HepG2 (cell line): ENCODE data around the gene GGT1. TPM values are rescaled to one million over a fixed set of nuclear protein-coding genes. Genes with fewer than 3 reads are reported as not detected.

ENCODE experiments used
- ATAC-seq: fragments of 200-7000 bp; cut with Tn5 transposase; 3 replicates; pipeline ENCODE4 v1.9.1; 2020; ENCODE audit warnings: mild to moderate bottlenecking, moderate library complexity
- BruUV-seq: library from RNA; stranded (reverse); fragments of 400-500 nt; replicated peaks from 2 replicates; lab custom pipeline; 2021; lab: Mats Ljungman, UMichigan
- CTCF ChIA-PET: fragments of 300-600 bp; formaldehyde crosslinking; extraction: SDS; loops from one replicate; lab custom pipeline; 2021; ENCODE audit warnings: low total read pairs, inconsistent platforms, low intra/inter-chr PET ratio; lab: Yijun Ruan, JAX
- POLR2A ChIA-PET: fragments of 350-600 bp; sonication (Branson Sonifier 250); formaldehyde crosslinking; loops from one replicate; lab custom pipeline; 2020; ENCODE audit warnings: antibody characterized with exemption, inconsistent platforms; lab: Yijun Ruan, JAX
- DNase-seq: peaks from one replicate; pipeline ENCODE4 v3.0.0-alpha.2; 2015; ENCODE audit warnings: low spot score
- FAIRE-seq: peaks from 3 replicates; lab custom pipeline; 2011; peaks lifted over from hg19 to GRCh38; lab: Jason Lieb, UNC
- H2AFZ ChIP-seq: one replicate; pipeline ENCODE4 v1.6.1; 2011; ENCODE audit warnings: low read length, inconsistent platforms
- H3K27ac ChIP-seq: fragments of 300-600 bp; 3 replicates; pipeline ENCODE4 v1.8.0; 2011; ENCODE audit warnings: mixed run types, mild to moderate bottlenecking, mixed read lengths, low read length, inconsistent platforms; ENCODE audit not compliant: insufficient read depth; ENCODE audit errors: extremely low read length
- H3K27me3 ChIP-seq, 2 experiments: fragments of 200-600 bp in 1 of 2; 2 replicates in 1 of 2; 3 replicates in 1 of 2; pipeline versions ENCODE4 v1.6.0 to v1.8.0; 2011; ENCODE audit warnings: low read length in 2 of 2, mild to moderate bottlenecking in 2 of 2, moderate library complexity in 2 of 2, inconsistent platforms in 1 of 2; ENCODE audit not compliant: insufficient read depth in 2 of 2, control insufficient read depth in 1 of 2
- H3K36me3 ChIP-seq, 2 experiments: fragments of 200-600 bp in 1 of 2; replicated peaks in 1 of 2; 2 replicates in 1 of 2; 3 replicates in 1 of 2; pipeline versions ENCODE4 v1.5.1 to v1.8.0; 2011; ENCODE audit warnings: low read length in 2 of 2, inconsistent platforms in 1 of 2; ENCODE audit not compliant: insufficient read depth in 2 of 2, control insufficient read depth in 1 of 2
- H3K4me1 ChIP-seq: 2 replicates; pipeline ENCODE4 v1.5.1; 2012; ENCODE audit warnings: low read length, inconsistent platforms; ENCODE audit not compliant: insufficient read depth
- H3K4me2 ChIP-seq: 2 replicates; pipeline ENCODE4 v1.6.0; 2011; ENCODE audit warnings: low read depth, low read length, inconsistent platforms
- H3K4me3 ChIP-seq, 3 experiments: fragments of 200-600 bp in 1 of 3; sonication (generic), shearing (Covaris generic) in 1 of 3; replicated peaks in 1 of 3; 2 replicates each; pipeline ENCODE4 v1.5.1; 2011 to 2016; ENCODE audit warnings: low read length in 3 of 3, inconsistent platforms in 2 of 3, low read depth in 2 of 3, mild to moderate bottlenecking in 2 of 3, control low read depth in 1 of 3, mixed read lengths in 1 of 3; ENCODE audit not compliant: insufficient read depth in 1 of 3
- H3K79me2 ChIP-seq: one replicate; pipeline ENCODE4 v1.6.1; 2011; ENCODE audit warnings: low read length, inconsistent platforms; ENCODE audit not compliant: insufficient read depth
- H3K9ac ChIP-seq: 2 replicates; pipeline ENCODE4 v1.6.0; 2011; ENCODE audit warnings: mild to moderate bottlenecking, low read depth, low read length, inconsistent platforms; ENCODE audit not compliant: insufficient read depth
- H3K9me3 ChIP-seq: 2 replicates; pipeline ENCODE4 v1.5.1; 2012; ENCODE audit warnings: mild to moderate bottlenecking, low read length
- H4K20me1 ChIP-seq: 2 replicates; pipeline ENCODE4 v1.6.0; 2011; ENCODE audit warnings: inconsistent platforms, mild to moderate bottlenecking, low read length, moderate library complexity; ENCODE audit not compliant: insufficient read depth
- BHLHE40 ChIP-seq: IDR thresholded peaks from 2 replicates; pipeline ENCODE4 v1.6.1; 2011; ENCODE audit warnings: low read length, improper control_type of control experiment
- GTF2F1 ChIP-seq: fragments of 150-350 bp; IDR thresholded peaks from 2 replicates; pipeline ENCODE4 v1.6.1; 2014; ENCODE audit warnings: low read length
- KLF16 ChIP-seq, 2 experiments: sonication (generic) in 1 of 2; formaldehyde crosslinking in 1 of 2; IDR thresholded peaks; 2 replicates each; pipeline versions ENCODE4 v1.6.1 to v1.8.0; 2016 to 2023; ENCODE audit warnings: missing genetic modification reagents in 2 of 2, missing compliant biosample characterization in 1 of 2
- RBM22 ChIP-seq: fragments of 200-400 bp; formaldehyde crosslinking; optimal IDR thresholded peaks from 2 replicates; pipeline ENCODE3; 2017; ENCODE audit warnings: mild to moderate bottlenecking, low read length, moderate library complexity
- SCMH1 ChIP-seq: sonication (generic); formaldehyde crosslinking; IDR thresholded peaks from 2 replicates; pipeline ENCODE4 v1.9.0; 2021; ENCODE audit warnings: missing genetic modification reagents, mild to moderate bottlenecking, borderline replicate concordance
- SP140L ChIP-seq: sonication (generic); formaldehyde crosslinking; IDR thresholded peaks from 2 replicates; pipeline ENCODE4 v1.4.0; 2020; ENCODE audit warnings: missing genetic modification reagents, borderline replicate concordance
- SRF ChIP-seq: IDR thresholded peaks from 2 replicates; pipeline ENCODE4 v1.6.1; 2011; ENCODE audit warnings: mild to moderate bottlenecking, low read depth, low read length, moderate library complexity
- WIZ ChIP-seq: sonication (generic); formaldehyde crosslinking; IDR thresholded peaks from 2 replicates; pipeline ENCODE4 v1.5.1; 2020; ENCODE audit warnings: mild to moderate bottlenecking, missing genetic modification reagents
- ZNF747 ChIP-seq: sonication (generic); formaldehyde crosslinking; IDR thresholded peaks from 2 replicates; pipeline ENCODE4 v1.8.1; 2023; ENCODE audit warnings: missing genetic modification reagents, mild to moderate bottlenecking, borderline replicate concordance
- WGBS: methylation state at CpG from one replicate; pipeline ENCODE4 v1.1.6; 2017; ENCODE audit warnings: low lambda C conversion rate; 5-methylcytosine and 5-hydroxymethylcytosine counted together
- in situ Hi-C: cut with HindIII; loops from 2 replicates; pipeline ENCODE4 v1.10.0; 2017; ENCODE audit warnings: low pct_unique_long_range_greater_than_20kb; ENCODE audit not compliant: extremely low pct_ligation_motif_present
- intact Hi-C: fragments of 100-400 bp; cut with micrococcal nuclease; formaldehyde crosslinking; loops from one replicate; pipeline ENCODE4 v1.10.0; 2022; ENCODE audit not compliant: unreplicated experiment
- polyA plus RNA-seq, 8 experiments: library from polyadenylated mRNA; depleted of rRNA in 3 of 8; stranded (reverse) in 7 of 8; unstranded in 1 of 8; fragments of >200 nt; fragmentation: Illumina TruSeq in 4 of 8; extraction: Trizol in 4 of 8; gene quantifications; 2 replicates each; pipeline versions ENCODE4 v1.2.1 to v1.2.3, GENCODE V29; 2011 to 2016; ENCODE audit warnings: low read depth in 4 of 8, missing spikeins in 1 of 8, mixed read lengths in 1 of 8; ENCODE audit not compliant: insufficient read depth in 1 of 8
- total RNA-seq, 5 experiments: library from RNA; depleted of rRNA; stranded (reverse); fragments of >200 nt; fragmentation: Illumina TruSeq; extraction: Trizol; gene quantifications; 2 replicates each; pipeline ENCODE4 v1.2.3, GENCODE V29; 2016; ENCODE audit warnings: low read depth in 1 of 5

The GGT1 gene
- total and polyA plus RNA-seq, 2 of the 13 experiments (the other 11 are each of a cell fraction or from before 2014, with no cell fraction given), result 29.9 to 103 TPM

GRCh38 chr22:24566899-24567511 is 36.0 kb upstream of the GGT1 start:
- no TSS peak for BruUV-seq
- peaks cover 17% of the 10 kb centered on the region; the same call in 1 of the 2 replicates for H4K20me1 ChIP-seq
- H3K9me3 ChIP-seq, result no peaks in the 10 kb centered on the region
- H3K27ac ChIP-seq, result peak overlapping the region; percentile 32
- intact Hi-C loops, result no loop called here
- peaks cover 28 to 61% of the 10 kb centered on the region in 2 experiments for H3K36me3 ChIP-seq
- ATAC-seq (no peak), DNase-seq (no peak), FAIRE-seq (no peak)
- no peak overlapping the region for H3K9ac ChIP-seq
- in situ Hi-C loops, result no loop called here
- H3K4me1 ChIP-seq, result peaks cover 87% of the 10 kb centered on the region
- no peak overlapping the region for H3K4me2 ChIP-seq
- H2AFZ ChIP-seq, result no peak overlapping the region
- WGBS, result 94% methylated on average over 8 of the region's 8 CpGs
- H3K27me3 ChIP-seq, result no peaks in the 10 kb centered on the region
- no peak overlapping the region for H3K4me3 ChIP-seq
- POLR2A ChIA-PET, result interaction anchor here (0.6 to 7.9 kb wide), 7 partner anchors 10 to 26 kb away, joined by 3 to 75 read pairs (median 4); partner anchors contain the start of genes GUCD1, LRRC75B and SNRPD3
- CTCF ChIA-PET, result no interaction called here
- TF ChIP-seq RBM22 (peak; percentile 43), ZNF747 (CRISPR knock-in tag) (no peak), KLF16 (CRISPR knock-in tag; IDR thresholded peaks at IDR 0.05) (no peak)
- peaks cover 60% of the 10 kb centered on the region for H3K79me2 ChIP-seq

DNA sequence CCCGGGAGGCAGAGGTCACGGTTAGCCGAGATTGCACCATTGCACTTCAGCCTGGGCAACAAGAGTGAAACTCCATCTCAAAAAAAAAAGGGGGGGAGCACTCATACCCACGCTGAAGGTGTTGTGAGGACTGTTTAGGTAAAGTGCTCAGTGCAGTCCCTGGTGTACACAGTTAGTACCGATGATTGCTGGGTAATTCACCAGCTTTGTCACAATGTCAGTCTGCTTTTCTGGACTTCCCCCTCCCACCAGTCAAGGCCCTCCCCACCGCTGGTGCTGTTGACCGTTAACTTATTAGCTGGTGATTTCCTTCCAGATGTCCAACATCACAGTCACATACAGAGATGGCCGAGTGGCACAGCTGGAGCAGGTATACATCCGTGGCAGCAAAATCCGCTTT is 35.3 kb upstream of the GGT1 start:
- Histone ChIP-seq H2AFZ (no peak overlapping the region), H3K79me2 (peaks cover 55% of the 10 kb centered on the region), H3K27ac (no peak overlapping the region), H4K20me1 (peaks cover 17% of the 10 kb centered on the region; the same call in 1 of the 2 replicates), H3K4me2 (no peak overlapping the region), H3K27me3 (no peaks in the 10 kb centered on the region), H3K4me1 (peaks cover 87% of the 10 kb centered on the region), H3K36me3 (peaks cover 30 to 61% of the 10 kb centered on the region in 2 experiments)
- in situ Hi-C loops, result no loop called here
- BruUV-seq, result no TSS peak
- intact Hi-C loops, result no loop called here
- FAIRE-seq (no peak), DNase-seq (no peak), ATAC-seq (no peak)
- ChIA-PET CTCF (no interaction called here), POLR2A (interaction anchor here (0.6 to 7.9 kb wide), 6 partner anchors 9 to 25 kb away, joined by 3 to 75 read pairs (median 4); partner anchors contain the start of genes GUCD1, LRRC75B and SNRPD3)
- TF ChIP-seq SCMH1 (no peak), GTF2F1 (no peak), SRF (no peak), WIZ (no peak), BHLHE40 (no peak), SP140L (CRISPR knock-in tag) (no peak)
- TF ChIP-seq, all 625 proteins: peak for 0
- no peaks in the 10 kb centered on the region for H3K9me3 ChIP-seq
- H3K9ac ChIP-seq, result no peak overlapping the region
- H3K4me3 ChIP-seq, result no peak overlapping the region
- 91% methylated on average over 10 of the region's 10 CpGs for WGBS
